Left renal pelvis (tissue), 4 donors: ENCODE measurements around the gene RPS24. TPM values are rescaled to one million over a fixed set of nuclear protein-coding genes. Genes with fewer than 3 reads are reported as not detected.
"Not testable (repeated sequence)": the region's sequence is repeated elsewhere in the genome, so short reads cannot be mapped to it uniquely, and the experiment has no call there.

Experiments used
- DNase-seq, 4 donors: peaks; one replicate each; pipeline ENCODE4 v3.0.0-alpha.2; 2013; ENCODE audit warnings: low read depth in 4 of 4, low spot score in 3 of 4
- polyA plus RNA-seq, 4 donors: library from polyadenylated mRNA; unstranded; fragments of 120-200 nt; gene quantifications; one replicate each; pipeline ENCODE4 v1.2.1, GENCODE V29; 2013; ENCODE audit not compliant: insufficient read length in 4 of 4

Gene RPS24
- polyA plus RNA-seq, result 1,000 to 10,000 TPM; 2,756 to 3,742 (median 3,241) TPM

DNA sequence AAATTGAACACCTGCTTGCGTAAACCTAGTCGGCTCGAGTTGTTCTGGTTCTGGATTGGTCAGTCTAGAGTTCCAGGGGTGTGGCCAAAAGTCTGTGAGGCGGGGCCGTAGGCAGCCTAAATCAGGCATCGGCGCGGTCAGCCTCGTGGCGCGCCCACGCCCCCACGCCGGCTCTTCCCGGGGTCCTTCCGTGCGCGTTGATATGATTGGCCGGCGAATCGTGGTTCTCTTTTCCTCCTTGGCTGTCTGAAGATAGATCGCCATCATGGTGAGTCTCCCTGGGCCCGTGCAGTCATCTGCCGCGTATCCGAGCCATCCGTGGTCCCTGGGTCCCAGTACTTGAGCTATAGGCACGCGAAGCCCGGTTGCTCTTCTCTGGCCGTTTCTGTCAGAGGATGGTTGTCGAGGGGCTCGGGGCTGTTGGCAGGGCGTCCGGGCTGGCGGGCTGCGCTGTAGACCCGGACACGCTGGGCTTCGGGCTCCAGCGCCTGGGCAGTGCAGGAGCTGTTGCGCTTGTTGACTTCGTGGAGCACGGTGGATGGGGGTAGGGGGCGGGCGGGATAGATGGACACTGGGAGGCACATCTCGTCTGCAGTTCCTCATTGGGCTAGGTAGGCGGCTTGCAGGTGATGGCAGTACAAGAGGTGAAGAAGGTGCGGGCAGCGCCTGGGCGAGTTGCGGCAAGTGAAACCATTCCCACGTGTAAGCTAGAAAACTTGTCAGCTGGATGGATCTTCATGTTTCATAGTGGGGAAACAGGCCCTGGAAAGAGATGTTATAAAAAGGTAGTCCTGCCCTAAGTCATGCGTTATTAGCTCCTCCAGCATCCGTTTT is at the start of gene RPS24:
Gene RPS24, plus strand, starts transcription at position 227 of the 834 bp plus-strand sequence. Its CDS starts 39 bp downstream, at position 266.
- peak; percentile 90 to 94 (median 92) for DNase-seq

GRCh38 chr10:77984986-77985385 is 48.7 kb upstream of the RPS24 start:
- no peak for DNase-seq

- DNase-seq, result no peak
These were observed 45.9 kb upstream of the RPS24 start for GRCh38 chr10:77987671-77988255.

DNA sequence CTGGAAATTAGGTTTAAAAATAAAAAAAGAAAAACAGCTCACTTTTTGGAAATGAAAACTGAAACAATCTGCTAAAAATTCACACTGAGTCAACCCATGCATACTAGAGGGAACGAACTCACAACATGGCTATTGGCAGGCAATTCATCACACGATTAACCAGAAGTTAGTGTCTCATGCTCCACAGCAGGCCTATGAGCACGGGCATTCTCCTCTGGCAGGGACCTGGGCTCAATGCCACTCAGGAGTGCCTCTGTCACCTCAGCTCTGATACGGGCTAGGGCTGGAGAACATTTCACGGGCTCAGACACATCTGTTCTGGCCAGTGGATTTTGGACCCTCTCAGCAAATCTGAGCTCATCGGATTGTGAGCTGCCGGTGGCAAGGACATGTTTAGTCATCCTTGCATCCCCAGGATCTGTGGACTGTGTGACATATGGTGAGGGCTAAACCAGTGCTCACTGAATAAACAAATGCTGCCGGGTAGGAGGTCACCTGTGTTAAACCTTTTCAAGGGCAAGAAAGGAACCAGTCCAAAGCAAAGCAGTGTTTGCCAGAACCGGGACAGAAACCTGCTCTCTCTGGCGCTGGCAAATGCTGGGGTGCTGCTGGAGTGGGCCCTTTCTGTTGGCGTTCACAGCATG is 44.5 kb upstream of the RPS24 start:
- no peak for DNase-seq

GRCh38 chr10:77993620-77994019 is 40.0 kb upstream of the RPS24 start:
- DNase-seq, result no peak

DNA sequence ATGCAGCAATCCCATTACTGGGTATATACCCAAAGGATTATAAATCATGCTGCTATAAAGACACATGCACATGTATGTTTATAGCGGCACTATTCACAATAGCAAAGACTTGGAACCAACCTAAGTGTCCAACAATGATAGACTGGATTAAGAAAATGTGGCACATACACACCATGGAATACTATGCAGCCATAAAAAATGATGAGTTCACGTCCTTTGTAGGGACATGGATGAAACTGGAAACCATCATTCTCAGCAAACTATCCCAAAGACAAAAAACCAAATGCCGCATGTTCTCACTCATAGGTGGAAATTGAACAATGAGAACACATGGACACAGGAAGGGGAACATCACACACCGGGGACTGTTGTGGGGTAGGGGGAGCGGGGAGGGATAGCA is 34.9 kb upstream of the RPS24 start:
- not testable (repeated sequence) for DNase-seq

- DNase-seq, result no peak
These were observed 33.5 kb upstream of the RPS24 start for GRCh38 chr10:78000206-78000605.

GRCh38 chr10:78000956-78001472 is 32.6 kb upstream of the RPS24 start:
- DNase-seq, result no peak

- DNase-seq, result no peak
These were observed 30.9 kb upstream of the RPS24 start for GRCh38 chr10:78002541-78003288.

DNA sequence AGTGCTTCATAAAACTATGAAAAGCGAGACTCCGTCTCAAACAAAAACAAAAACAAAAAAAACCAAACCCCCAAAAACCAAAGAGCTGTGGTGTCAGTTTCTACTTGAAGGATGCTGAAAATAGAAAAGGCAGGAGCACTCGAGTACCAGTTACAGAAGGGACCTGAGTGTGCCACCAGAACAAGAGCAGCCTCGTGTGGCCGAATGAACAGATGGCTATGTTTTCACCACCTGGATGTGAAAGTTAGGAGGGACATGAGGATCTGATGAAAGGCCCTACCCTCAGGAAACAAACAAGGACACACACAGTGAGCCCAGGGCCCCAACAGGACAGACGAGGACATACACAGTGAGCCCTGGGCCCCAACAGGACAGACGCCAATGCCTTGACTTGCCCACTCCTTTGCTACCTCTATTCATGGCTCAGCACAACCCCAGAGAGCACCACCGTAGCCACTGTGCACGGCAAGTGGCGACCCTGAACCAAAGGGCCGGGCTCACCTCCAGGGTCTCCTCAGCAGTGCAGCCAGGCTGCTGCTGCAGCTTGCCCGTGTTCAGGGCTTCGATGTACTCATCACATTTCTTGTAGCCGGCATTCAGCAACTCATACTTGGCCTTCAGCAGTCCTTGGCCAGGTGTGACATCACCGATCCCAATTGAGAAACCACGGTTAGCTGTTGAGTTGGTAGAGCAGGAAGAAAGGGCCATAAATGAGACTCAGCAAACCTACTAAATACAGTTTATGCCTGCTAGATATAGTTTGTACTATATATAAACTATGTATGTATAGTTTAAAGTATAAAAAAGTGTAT is 29.2 kb upstream of the RPS24 start:
- DNase-seq, result no peak

- no peak for DNase-seq
These were observed 26.5 kb upstream of the RPS24 start for GRCh38 chr10:78007172-78007571.

DNA sequence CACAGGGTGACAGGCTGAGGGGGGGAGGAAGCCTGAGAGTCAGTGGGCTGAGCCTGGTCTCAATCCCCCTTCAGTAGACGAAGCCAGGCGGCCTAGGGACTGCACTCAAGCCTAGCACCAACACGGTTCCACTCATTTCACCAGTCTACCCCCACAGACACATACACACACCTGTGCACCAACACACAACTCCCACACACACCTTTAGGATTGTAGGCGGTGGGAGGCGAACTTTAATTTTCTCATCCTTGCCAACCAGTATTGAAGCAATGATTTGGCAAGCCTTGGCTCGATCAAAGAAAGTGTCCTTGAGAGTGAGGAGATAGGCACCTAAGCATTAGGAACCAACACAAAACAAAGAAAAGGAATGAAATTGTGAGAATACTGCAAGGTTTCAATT is 24.0 kb upstream of the RPS24 start:
- no peak for DNase-seq

DNA sequence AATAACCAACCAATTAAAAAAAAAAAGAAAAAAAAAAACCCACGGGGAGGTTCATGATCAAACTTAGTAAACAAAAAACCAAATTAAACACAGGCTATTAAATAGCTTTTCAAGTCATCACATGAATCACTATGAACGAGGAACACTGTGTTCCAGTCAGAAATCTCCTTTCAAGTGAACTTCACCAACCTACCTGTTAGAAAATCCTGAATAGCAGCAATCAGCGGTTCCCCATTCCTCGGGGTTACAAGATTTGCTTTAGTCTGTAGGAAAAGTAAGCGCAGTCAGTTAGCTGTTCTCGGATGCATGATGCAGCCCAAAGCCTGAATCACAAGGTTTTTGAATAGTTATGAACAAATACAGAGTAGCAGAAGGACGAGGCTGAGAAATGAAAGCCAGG is 23.4 kb upstream of the RPS24 start:
- no peak for DNase-seq

DNA sequence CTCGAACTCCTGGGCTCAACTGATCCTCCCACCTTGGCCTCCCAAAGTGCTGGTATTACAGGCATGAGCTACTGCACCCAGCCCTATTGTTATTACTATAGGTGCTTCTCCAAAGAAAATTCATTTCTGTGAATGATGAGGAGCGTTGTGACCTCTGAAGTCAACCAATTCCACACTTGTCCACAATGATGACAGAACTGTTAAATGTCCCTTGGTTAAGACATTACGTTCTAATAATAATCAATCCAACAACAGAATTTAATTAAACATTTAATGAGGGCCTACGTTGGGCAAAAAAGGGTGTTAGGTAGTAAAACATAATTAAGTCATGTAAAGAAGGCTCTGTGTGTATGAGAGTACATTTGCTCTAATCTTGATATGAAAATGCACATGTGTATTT is 22.6 kb upstream of the RPS24 start:
- DNase-seq, result no peak

GRCh38 chr10:78013564-78013963 is 20.1 kb upstream of the RPS24 start:
- DNase-seq, result no peak

DNA sequence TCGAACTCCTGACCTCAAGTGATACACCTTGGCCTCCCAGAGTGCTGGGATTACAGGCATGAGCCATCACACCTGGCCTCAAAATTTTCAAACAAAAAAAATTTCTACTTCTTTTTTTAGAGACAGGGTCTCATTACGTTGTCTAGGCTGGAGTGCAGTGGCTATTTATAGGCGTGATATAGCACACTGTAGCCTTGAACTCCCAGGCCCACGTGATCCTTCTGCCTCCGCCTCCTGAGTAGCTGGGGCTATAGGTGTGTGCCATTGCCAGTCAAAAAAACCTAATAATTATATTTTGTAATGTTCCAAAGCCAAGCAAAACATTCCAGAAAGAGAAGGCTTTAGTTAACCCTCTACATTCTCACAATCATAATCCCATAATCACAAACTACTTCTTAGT is 18.1 kb upstream of the RPS24 start:
- no peak for DNase-seq

DNA sequence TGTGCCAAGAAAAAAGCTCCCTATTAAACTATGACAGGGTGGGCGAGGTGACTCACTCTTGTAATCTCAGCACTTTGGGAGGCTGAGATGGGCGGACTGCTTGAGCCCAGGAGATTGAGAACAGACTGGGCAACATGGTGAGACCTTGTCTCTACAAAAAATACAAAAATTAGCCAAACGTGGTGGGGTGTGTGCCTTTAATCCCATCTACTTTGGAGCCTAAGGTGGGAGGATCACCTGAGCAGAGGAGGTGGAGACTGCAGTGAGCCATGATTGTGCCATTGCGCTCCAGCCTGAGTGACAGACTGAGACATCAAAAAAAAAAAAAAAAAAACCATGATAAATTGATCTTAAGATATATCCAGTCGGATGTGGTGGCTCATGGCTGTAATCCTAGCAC is 15.8 kb upstream of the RPS24 start:
- no peak for DNase-seq

DNA sequence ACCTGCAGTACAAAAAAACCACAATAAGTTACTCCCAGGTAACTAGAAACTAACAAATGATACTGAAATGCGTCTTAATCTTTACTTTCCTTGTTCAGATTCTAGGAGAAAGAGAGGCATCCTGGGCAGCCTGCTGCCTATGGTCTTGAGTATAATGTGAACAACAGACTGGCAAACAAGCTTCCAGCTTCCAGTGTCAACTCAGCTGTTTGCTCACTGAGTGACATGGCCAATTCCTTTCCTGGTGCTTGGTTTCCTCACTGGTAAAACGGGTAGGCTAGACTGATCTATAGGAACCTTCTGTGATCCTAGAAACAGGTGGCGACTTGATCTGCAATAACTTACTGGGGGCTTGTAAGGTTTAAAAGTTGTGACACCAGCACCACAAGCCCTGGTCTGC is 14.4 kb upstream of the RPS24 start:
- DNase-seq, result no peak

DNA sequence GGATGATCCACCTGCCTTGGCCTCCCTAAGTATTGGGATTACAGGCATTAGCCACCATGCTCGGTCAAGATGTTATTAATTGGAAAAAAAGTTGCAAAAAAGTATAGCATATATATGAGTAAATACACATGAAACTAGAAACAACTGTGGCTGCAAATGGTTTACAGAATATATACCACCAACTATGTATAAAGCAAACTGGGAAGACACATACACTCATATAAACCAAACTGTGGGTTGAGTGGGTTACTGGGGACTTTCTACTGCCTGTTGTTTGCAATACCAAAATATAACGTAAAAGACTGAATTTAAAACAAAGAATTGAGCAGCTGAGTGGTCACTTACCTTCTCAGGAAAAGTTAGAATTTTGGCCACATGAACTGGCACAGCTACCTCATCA is 12.5 kb upstream of the RPS24 start:
- DNase-seq, result no peak

GRCh38 chr10:78023741-78024140 is 9.9 kb upstream of the RPS24 start:
- no peak for DNase-seq
